ENCODE results near the gene DNAJC3. TPM values are rescaled to one million over a fixed set of nuclear protein-coding genes. Genes with fewer than 3 reads are reported as not detected.

DNAJC3 gene
- total and polyA plus RNA-seq, 2 of the 13 experiments (the other 11 are each of a cell fraction or from before 2014, with no cell fraction given): 10.4 to 48.2 TPM

GRCh38 chr13:95642028-95642621 lies 34.8 kb upstream of the DNAJC3 start (continued):
- TF ChIP-seq ZNF280B (CRISPR knock-in tag; IDR thresholded peaks at IDR 0.05; ENCODE audit: borderline replicate concordance) (no peak), ARID4A (CRISPR knock-in tag; IDR thresholded peaks at IDR 0.05; ENCODE audit: borderline replicate concordance) (peak; percentile 78; the same call in 1 of the 2 replicates), MTA1 (CRISPR knock-in tag; IDR thresholded peaks at IDR 0.05; ENCODE audit: borderline replicate concordance) (no peak), ZNF768 (CRISPR knock-in tag; IDR thresholded peaks at IDR 0.05) (0 out of 2 replicates have a peak, but pooled peaks have one; percentile 15), POLR2A (IDR thresholded peaks at IDR 0.05; ENCODE audit: insufficient read depth in 1 of 2, low read depth in 2 of 2, low read length in 2 of 2) (peak in 1 of 2 experiments; percentile 35; a peak in 1 of 4 replicates), LCORL (IDR thresholded peaks at IDR 0.05) (no peak), LCORL (CRISPR knock-in tag; IDR thresholded peaks at IDR 0.05) (0 out of 2 replicates have a peak, but pooled peaks have one; percentile 36), HNF4A (CRISPR knock-in tag; IDR thresholded peaks at IDR 0.05) (peak; percentile 89), RFX1 (IDR thresholded peaks at IDR 0.05) (peak; percentile 81), NR2F6 (IDR thresholded peaks at IDR 0.05) (no peak), NR2F6 (CRISPR knock-in tag; IDR thresholded peaks at IDR 0.05) (peak; percentile 47; the same call in 1 of the 2 replicates), ZNF891 (CRISPR knock-in tag; IDR thresholded peaks at IDR 0.05) (no peak), ZNF317 (CRISPR knock-in tag; IDR thresholded peaks at IDR 0.05) (no peak), RXRA (CRISPR knock-in tag; IDR thresholded peaks at IDR 0.05) (0 out of 2 replicates have a peak, but pooled peaks have one; percentile 41), MXI1 (IDR thresholded peaks at IDR 0.05; ENCODE audit: borderline replicate concordance, low read depth, low read length) (peak; percentile 85; the same call in 2 of the 3 replicates), HNRNPLL (IDR thresholded peaks at IDR 0.05; ENCODE audit: low read depth, low read length, poor library complexity, severe bottlenecking) (peak; percentile 65), DRAP1 (CRISPR knock-in tag; IDR thresholded peaks at IDR 0.05) (no peak), ESRRA (CRISPR knock-in tag; IDR thresholded peaks at IDR 0.05; ENCODE audit: low read depth) (peak; percentile 50; the same call in 1 of the 2 replicates), RCOR2 (CRISPR knock-in tag; IDR thresholded peaks at IDR 0.05) (no peak), ZFX (CRISPR knock-in tag; IDR thresholded peaks at IDR 0.05; ENCODE audit: low read depth) (peak; percentile 62; the same call in 1 of the 2 replicates), ZNF549 (CRISPR knock-in tag; IDR thresholded peaks at IDR 0.05) (no peak), ZMYM4 (CRISPR knock-in tag; IDR thresholded peaks at IDR 0.05) (0 out of 2 replicates have a peak, but pooled peaks have one; percentile 19)
- TF ChIP-seq, protein P1, sequence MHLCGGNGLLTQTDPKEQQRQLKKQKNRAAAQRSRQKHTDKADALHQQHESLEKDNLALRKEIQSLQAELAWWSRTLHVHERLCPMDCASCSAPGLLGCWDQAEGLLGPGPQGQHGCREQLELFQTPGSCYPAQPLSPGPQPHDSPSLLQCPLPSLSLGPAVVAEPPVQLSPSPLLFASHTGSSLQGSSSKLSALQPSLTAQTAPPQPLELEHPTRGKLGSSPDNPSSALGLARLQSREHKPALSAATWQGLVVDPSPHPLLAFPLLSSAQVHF (CRISPR knock-in tag; IDR thresholded peaks at IDR 0.05): no peak
- TF ChIP-seq, protein P2, sequence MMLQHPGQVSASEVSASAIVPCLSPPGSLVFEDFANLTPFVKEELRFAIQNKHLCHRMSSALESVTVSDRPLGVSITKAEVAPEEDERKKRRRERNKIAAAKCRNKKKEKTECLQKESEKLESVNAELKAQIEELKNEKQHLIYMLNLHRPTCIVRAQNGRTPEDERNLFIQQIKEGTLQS (CRISPR knock-in tag; IDR thresholded peaks at IDR 0.05): no peak
